ENCODE results near the gene PPEF1. TPM values are rescaled to one million over a fixed set of nuclear protein-coding genes. Genes with fewer than 3 reads are reported as not detected.
A peak's percentile ranks its signal among the peaks of the same experiment; 100 is the strongest.

PPEF1 gene
- total and polyA plus RNA-seq, 2 of the 4 experiments (the other 2 are of a cell fraction): not detected

- Histone ChIP-seq H4K5ac (ENCODE audit: low read depth, low read length) (no peak overlapping the region), H3K4me1 (ENCODE audit: control insufficient read depth, insufficient read depth, low read length) (peaks cover 2% of the 10 kb centered on the region; the same call in 1 of the 2 replicates), H2BK20ac (ENCODE audit: low read depth, low read length) (no peak overlapping the region), H4K91ac (ENCODE audit: insufficient read depth, low read depth, low read length) (no peak overlapping the region), H2BK15ac (ENCODE audit: low read depth, low read length) (no peak overlapping the region), H3K18ac (ENCODE audit: low read depth, low read length) (no peak overlapping the region), H2AFZ (replicated peaks; ENCODE audit: low read length, poor library complexity) (peak overlapping the region; percentile 67), H3K9me1 (ENCODE audit: insufficient read depth, low read length) (no peaks in the 10 kb centered on the region), H3K4me2 (ENCODE audit: low read depth, low read length) (peak overlapping the region; percentile 41), H3K27ac (ENCODE audit: insufficient read depth, low read length) (no peak overlapping the region), H2BK120ac (ENCODE audit: low read depth, low read length) (no peak overlapping the region), H3K56ac (ENCODE audit: extremely low read depth, insufficient read depth, low read length) (no peak overlapping the region), H4K8ac (ENCODE audit: low read depth in 2 of 2, low read length in 2 of 2) (no peak overlapping the region), H4K20me1 (ENCODE audit: insufficient read depth, low read length) (no peaks in the 10 kb centered on the region), H3K9me3 (ENCODE audit: control insufficient read depth, insufficient read depth, low read length) (no peaks in the 10 kb centered on the region), H3K14ac (replicated peaks; ENCODE audit: low read depth, low read length) (no peak overlapping the region), H2BK5ac (ENCODE audit: low read depth, low read length, poor library complexity, severe bottlenecking) (no peak overlapping the region), H3K23ac (ENCODE audit: low read depth, low read length) (no peak overlapping the region), H2AK5ac (ENCODE audit: low read depth, low read length) (no peak overlapping the region), H3K4ac (ENCODE audit: low read depth, low read length) (no peak overlapping the region), H3K9ac (ENCODE audit: low read depth, low read length) (no peak overlapping the region), H3K4me3 (ENCODE audit: insufficient read depth, low read depth, low read length) (no peak overlapping the region), H3K79me1 (ENCODE audit: low read depth in 1 of 2, low read length in 2 of 2) (no peaks in the 10 kb centered on the region), H3K36me3 (ENCODE audit: control insufficient read depth, insufficient read depth, low read length) (no peaks in the 10 kb centered on the region), H3K27me3 (ENCODE audit: control insufficient read depth, insufficient read depth, low read length) (no peaks in the 10 kb centered on the region; the same call in 1 of the 2 replicates), H2AK9ac (replicated peaks; ENCODE audit: low read depth, low read length, poor library complexity) (no peak overlapping the region)
- ChIA-PET POLR2A (ENCODE audit: unreplicated experiment) (no interaction called here), CTCF (interaction anchor here (0.7 kb wide), 1 partner anchor 105 kb away, joined by 3 read pairs; no protein-coding TSS in a partner anchor)
- no peak for TF ChIP-seq CHD1 (IDR thresholded peaks at IDR 0.05; ENCODE audit: low read depth, low read length)
- TF ChIP-seq USF2 (IDR thresholded peaks at IDR 0.05; ENCODE audit: low read depth, low read length): no peak
- no peak for TF ChIP-seq BHLHE40 (IDR thresholded peaks at IDR 0.05; ENCODE audit: low read depth, low read length)
- no peak for TF ChIP-seq MXI1 (IDR thresholded peaks at IDR 0.05; ENCODE audit: borderline replicate concordance, low read depth, low read length)
- TF ChIP-seq NFE2L2 (IDR thresholded peaks at IDR 0.05; ENCODE audit: low read depth, low read length): no peak
- peak; percentile 45; the same call in 1 of the 2 replicates for TF ChIP-seq FOS (IDR thresholded peaks at IDR 0.05; ENCODE audit: low read depth, low read length)
- TF ChIP-seq CTCF (conservative IDR thresholded peaks at IDR 0.05; ENCODE audit: low read depth, low read length): no peak
- TF ChIP-seq POLR2A (IDR thresholded peaks at IDR 0.05; ENCODE audit: low read depth, low read length): no peak
- no peak for TF ChIP-seq CEBPB (IDR thresholded peaks at IDR 0.05; ENCODE audit: low read depth, low read length)
- BruUV-seq (replicated peaks): no TSS peak
- intact Hi-C loops (cut with micrococcal nuclease) (no loop called here), dilution Hi-C loops (cut with HindIII; ENCODE audit: low sequenced_read_pairs, unreplicated experiment) (no loop called here), in situ Hi-C loops (cut with MboI; ENCODE audit: low sequenced_read_pairs) (no loop called here)
- 72% methylated on average over 6 of the region's 27 CpGs; no CpG with 5 or more reads in 1 of the 2 experiments for WGBS, 2 experiments (ENCODE audit: extremely low coverage in 2 of 2, insufficient read length in 1 of 2)
- ATAC-seq (ENCODE audit: low read depth) (peak; percentile 79), DNase-seq (peak; percentile 61)
Observed at GRCh38 chrX:18873189-18873791, 165.8 kb downstream of the PPEF1 start.
